A673 (cell line): Measurements from ENCODE around the gene GLI3.

Experiments used
- CTCF ChIP-seq: fragments of 300-800, 200-600 bp; sonication (generic); conservative IDR thresholded peaks from 2 replicates; pipeline ENCODE4 v1.5.1; 2017; ENCODE audit warnings: low read depth, mild to moderate bottlenecking, antibody characterized with exemption, low read length, moderate library complexity, mixed read lengths
- EZH2 ChIP-seq: fragments of 200-600 bp; sonication (generic); IDR thresholded peaks from 2 replicates; pipeline ENCODE4 v1.6.1; 2017; ENCODE audit warnings: borderline replicate concordance, low read depth, mild to moderate bottlenecking, mixed read lengths, antibody characterized with exemption, low read length; ENCODE audit not compliant: poor library complexity, severe bottlenecking

- TF ChIP-seq EZH2: no peak
- TF ChIP-seq CTCF: no peak
Observed at GRCh38 chr7:42234736-42235135, 2.3 kb downstream of the GLI3 start.
